WTC11 (cell line): ENCODE results near the gene USH2A. TPM values are rescaled to one million over a fixed set of nuclear protein-coding genes. Genes with fewer than 3 reads are reported as not detected.

Experiments
- ATAC-seq: fragments of 200-7000 bp; cut with Tn5 transposase; 2 replicates; pipeline ENCODE4 v1.10.0; 2021; ENCODE audit warnings: mild to moderate bottlenecking, moderate library complexity
- CTCF ChIA-PET: fragments of 300-600 bp; sonication (Branson Sonifier 250); formaldehyde crosslinking; loops from one replicate; lab custom pipeline; 2021; ENCODE audit warnings: antibody characterized with exemption; lab: Charles Lee
- POLR2A ChIA-PET: fragments of 350-600 bp; sonication (Branson Sonifier 250); formaldehyde crosslinking; loops from one replicate; lab custom pipeline; 2021; ENCODE audit warnings: antibody characterized with exemption; lab: Charles Lee
- DNase-seq: peaks from one replicate; pipeline ENCODE4 v3.0.0; 2021; ENCODE audit warnings: low spot score
- H3K27ac Mint-ChIP-seq: 2 replicates; pipeline ENCODE4 v1.8.0; 2021; ENCODE audit warnings: mixed read lengths
- H3K27me3 Mint-ChIP-seq: 2 replicates; pipeline ENCODE4 v1.8.0; 2021; ENCODE audit warnings: low read depth, mild to moderate bottlenecking, moderate library complexity, mixed read lengths
- H3K36me3 Mint-ChIP-seq: 2 replicates; pipeline ENCODE4 v1.8.0; 2021; ENCODE audit warnings: mixed read lengths
- H3K4me1 Mint-ChIP-seq: 2 replicates; pipeline ENCODE4 v1.8.0; 2022; ENCODE audit warnings: mixed read lengths
- H3K4me3 Mint-ChIP-seq: 2 replicates; pipeline ENCODE4 v1.8.0; 2021; ENCODE audit warnings: mild to moderate bottlenecking, moderate library complexity, mixed read lengths
- H3K9me3 Mint-ChIP-seq: 2 replicates; pipeline ENCODE4 v1.8.0; 2021; ENCODE audit warnings: mixed read lengths
- CBFB ChIP-seq: sonication (generic); formaldehyde crosslinking; IDR thresholded peaks from 2 replicates; pipeline ENCODE4 v1.8.1; 2022; ENCODE audit warnings: mild to moderate bottlenecking, low read depth, missing genetic modification reagents
- E2F1 ChIP-seq: sonication (generic); formaldehyde crosslinking; IDR thresholded peaks from 2 replicates; pipeline ENCODE4 v1.8.0; 2022; ENCODE audit warnings: mild to moderate bottlenecking, missing genetic modification reagents
- E2F5 ChIP-seq: sonication (generic); formaldehyde crosslinking; IDR thresholded peaks from 2 replicates; pipeline ENCODE4 v1.8.1; 2022; ENCODE audit warnings: mild to moderate bottlenecking, moderate library complexity, missing genetic modification reagents
- ERG ChIP-seq: fragments of 250-450 bp; sonication (Bioruptor Pico); IDR thresholded peaks from 2 replicates; pipeline ENCODE4 v1.8.0; 2021; ENCODE audit warnings: mild to moderate bottlenecking
- FOXJ3 ChIP-seq: sonication (generic); formaldehyde crosslinking; IDR thresholded peaks from 2 replicates; pipeline ENCODE4 v1.9.0; 2021; ENCODE audit warnings: missing genetic modification reagents, mild to moderate bottlenecking, borderline replicate concordance
- GABPB1 ChIP-seq: sonication (generic); formaldehyde crosslinking; IDR thresholded peaks from 2 replicates; pipeline ENCODE4 v1.8.1; 2023; ENCODE audit warnings: mild to moderate bottlenecking, missing genetic modification reagents
- GTF2I ChIP-seq: fragments of 250-450 bp; sonication (Bioruptor Pico); conservative IDR thresholded peaks from 2 replicates; pipeline ENCODE4 v1.4.0; 2021; ENCODE audit warnings: mild to moderate bottlenecking
- MXD4 ChIP-seq: fragments of 250-450 bp; sonication (Bioruptor Pico); IDR thresholded peaks from 2 replicates; pipeline ENCODE4 v1.8.0; 2021; ENCODE audit warnings: mild to moderate bottlenecking, moderate library complexity, borderline replicate concordance
- NR1H2 ChIP-seq: sonication (generic); formaldehyde crosslinking; IDR thresholded peaks from 2 replicates; pipeline ENCODE4 v1.9.0; 2021; ENCODE audit warnings: mild to moderate bottlenecking, moderate library complexity, missing genetic modification reagents
- NR3C1 ChIP-seq: sonication (generic); formaldehyde crosslinking; conservative IDR thresholded peaks from 2 replicates; pipeline ENCODE4 v1.8.1; 2023; ENCODE audit warnings: low read depth, mild to moderate bottlenecking, missing genetic modification reagents
- PREB ChIP-seq: sonication (generic); formaldehyde crosslinking; IDR thresholded peaks from 2 replicates; pipeline ENCODE4 v1.8.1; 2022; ENCODE audit warnings: mild to moderate bottlenecking, missing genetic modification reagents, moderate library complexity, borderline replicate concordance
- RORB ChIP-seq: fragments of 250-450 bp; sonication (Bioruptor Pico); IDR thresholded peaks from 2 replicates; pipeline ENCODE4 v1.9.0; 2021; ENCODE audit warnings: mild to moderate bottlenecking
- SMAD4 ChIP-seq: sonication (generic); formaldehyde crosslinking; IDR thresholded peaks from 2 replicates; pipeline ENCODE4 v1.8.0; 2022; ENCODE audit warnings: mild to moderate bottlenecking, missing genetic modification reagents
- ZMAT4 ChIP-seq: fragments of 250-450 bp; sonication (Bioruptor Pico); IDR thresholded peaks from 2 replicates; pipeline ENCODE4 v1.9.0; 2021; ENCODE audit warnings: mild to moderate bottlenecking
- ZNF138 ChIP-seq: sonication (generic); formaldehyde crosslinking; conservative IDR thresholded peaks from 2 replicates; pipeline ENCODE4 v1.8.1; 2022; ENCODE audit warnings: mild to moderate bottlenecking, moderate library complexity, missing genetic modification reagents
- ZNF219 ChIP-seq: sonication (generic); formaldehyde crosslinking; IDR thresholded peaks from 2 replicates; pipeline ENCODE4 v1.8.0; 2023; ENCODE audit warnings: missing genetic modification reagents, mild to moderate bottlenecking, borderline replicate concordance
- ZNF232 ChIP-seq: sonication (generic); formaldehyde crosslinking; IDR thresholded peaks from 2 replicates; pipeline ENCODE4 v1.8.0; 2022; ENCODE audit warnings: mild to moderate bottlenecking, missing genetic modification reagents
- ZNF425 ChIP-seq: fragments of 250-450 bp; sonication (Bioruptor Pico); conservative IDR thresholded peaks from 2 replicates; pipeline ENCODE4 v1.9.0; 2021; ENCODE audit warnings: mild to moderate bottlenecking
- ZNF512 ChIP-seq: sonication (generic); formaldehyde crosslinking; IDR thresholded peaks from 2 replicates; pipeline ENCODE4 v1.8.1; 2022; ENCODE audit warnings: missing genetic modification reagents, borderline replicate concordance
- total RNA-seq: library from RNA; stranded (reverse); gene quantifications from 3 replicates; pipeline ENCODE4 v1.2.3, GENCODE V29; 2021

The USH2A gene
- total RNA-seq, 1 experiment from 2014 or later: 0.37 TPM

GRCh38 chr1:216176970-216177369, 246.3 kb downstream of the USH2A start:
- Mint-ChIP-seq H3K9me3 (no peaks in the 10 kb centered on the region), H3K27me3 (no peaks in the 10 kb centered on the region), H3K27ac (no peak overlapping the region), H3K36me3 (no peaks in the 10 kb centered on the region), H3K4me3 (no peak overlapping the region), H3K4me1 (peaks cover 19% of the 10 kb centered on the region)
- ATAC-seq (no peak), DNase-seq (no peak)
- no peak for TF ChIP-seq FOXJ3 (CRISPR knock-in tag)
- no peak for TF ChIP-seq ZNF512 (CRISPR knock-in tag)
- no peak for TF ChIP-seq ZNF425
- TF ChIP-seq MXD4 (CRISPR knock-in tag): no peak
- TF ChIP-seq ZMAT4: no peak
- TF ChIP-seq ZNF138 (CRISPR knock-in tag): no peak
- no peak for TF ChIP-seq CBFB (CRISPR knock-in tag)
- no peak for TF ChIP-seq ZNF232
- no peak for TF ChIP-seq E2F1 (CRISPR knock-in tag)
- no peak for TF ChIP-seq NR3C1
- TF ChIP-seq NR1H2 (CRISPR knock-in tag): no peak
- no peak for TF ChIP-seq ERG
- TF ChIP-seq GABPB1 (CRISPR knock-in tag): no peak
- no peak for TF ChIP-seq SMAD4 (CRISPR knock-in tag)
- TF ChIP-seq RORB: no peak
- TF ChIP-seq ZNF219 (CRISPR knock-in tag): no peak
- no peak for TF ChIP-seq E2F5 (CRISPR knock-in tag)
- TF ChIP-seq PREB (CRISPR knock-in tag): no peak
- no peak for TF ChIP-seq GTF2I (CRISPR knock-in tag)
- CTCF ChIA-PET: interaction anchor here (1.8 kb wide), 1 partner anchor 44 kb away, joined by 14 read pairs; no protein-coding TSS in a partner anchor
- POLR2A ChIA-PET: no interaction called here
